HL-60/S4 treated with phorbol 12-myristate 13-acetate at 8.2 ng/mL for 4 days and 3 days (cell line): Measurements from ENCODE around the gene ACOXL.

ENCODE experiments used
- in situ Hi-C: fragments of 300-500 bp; cut with MboI; formaldehyde crosslinking; loops from 2 replicates; pipeline ENCODE4 v1.15.0; 2022; ENCODE audit warnings: low sequenced_read_pairs

The ACOXL gene

DNA sequence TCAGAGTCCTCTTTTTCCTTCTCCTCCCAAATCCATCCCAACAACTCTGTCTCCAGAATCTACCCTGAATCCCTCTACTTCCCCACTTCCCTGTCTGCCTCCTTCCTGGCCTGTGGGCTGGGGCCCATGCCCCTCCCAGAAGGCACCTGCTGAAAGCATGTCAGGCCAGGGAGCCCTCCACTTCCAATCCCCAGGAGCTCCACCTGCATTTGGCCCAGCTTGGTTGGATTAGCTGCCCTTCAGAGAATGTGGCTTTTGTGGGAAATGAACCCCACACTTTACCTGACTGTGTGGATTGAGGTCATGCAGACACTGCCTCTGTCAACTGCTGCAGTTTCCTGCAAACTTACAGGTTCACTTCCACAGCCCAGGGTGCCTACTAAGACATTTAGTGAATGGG, 58.5 kb downstream of the ACOXL start:
- in situ Hi-C loops: no loop called here

DNA sequence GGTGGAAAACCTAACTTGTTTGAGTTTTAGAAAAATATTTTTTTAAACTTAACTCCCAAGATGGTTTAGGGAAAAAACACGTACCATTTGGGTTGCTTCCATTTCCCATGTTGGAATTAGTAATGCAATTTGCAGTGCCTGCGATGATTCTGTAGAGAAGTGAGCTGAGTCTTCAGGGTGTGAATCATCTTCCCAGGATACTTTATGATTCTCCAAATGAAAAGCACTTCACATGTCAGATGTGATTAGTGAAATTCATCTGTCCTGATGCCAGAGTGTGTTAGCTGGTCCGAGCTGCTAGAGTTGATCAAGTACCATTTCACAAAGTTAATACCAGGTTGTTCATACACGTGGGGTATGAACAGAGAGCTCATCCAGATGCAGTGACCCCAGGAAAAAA, 59.1 kb downstream of the ACOXL start:
- in situ Hi-C loops: no loop called here

DNA sequence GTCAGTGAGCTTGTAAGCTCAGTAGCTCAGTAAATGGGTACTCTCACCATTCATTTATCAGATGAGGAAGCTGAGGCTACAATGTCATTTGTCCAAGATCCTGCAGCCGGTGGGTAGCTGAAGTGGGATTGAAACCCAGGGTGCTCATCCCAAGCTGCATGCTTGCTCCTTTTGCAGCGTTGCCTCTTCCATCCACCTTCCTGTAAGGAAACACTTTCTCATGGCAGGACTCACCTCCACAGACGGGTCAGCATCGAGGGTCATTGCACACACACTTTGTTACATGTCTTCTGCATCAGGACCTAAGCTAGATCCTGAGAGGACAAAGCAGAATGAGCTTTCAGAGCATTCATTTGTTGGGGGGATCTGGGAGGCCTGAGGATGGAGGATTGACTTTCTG, 60.7 kb downstream of the ACOXL start:
- in situ Hi-C loops: no loop called here

GRCh38 chr2:110794390-110794789, 62.0 kb downstream of the ACOXL start:
- in situ Hi-C loops: no loop called here

GRCh38 chr2:110794951-110795350, 62.6 kb downstream of the ACOXL start:
- in situ Hi-C loops: no loop called here

- in situ Hi-C loops: no loop called here
Observed at GRCh38 chr2:110796716-110797301, 64.4 kb downstream of the ACOXL start.

GRCh38 chr2:110799376-110799775, 67.0 kb downstream of the ACOXL start:
- in situ Hi-C loops: no loop called here

GRCh38 chr2:110800611-110801402, 68.4 kb downstream of the ACOXL start:
- in situ Hi-C loops: loop anchor here (25.0 kb wide), 2 partner anchors 311 to 886 kb away; partner anchors contain the start of gene BCL2L11

- in situ Hi-C loops: loop anchor here (25.0 kb wide), 2 partner anchors 310 to 885 kb away; partner anchors contain the start of gene BCL2L11
Observed at GRCh38 chr2:110802208-110802932, 70.0 kb downstream of the ACOXL start.

DNA sequence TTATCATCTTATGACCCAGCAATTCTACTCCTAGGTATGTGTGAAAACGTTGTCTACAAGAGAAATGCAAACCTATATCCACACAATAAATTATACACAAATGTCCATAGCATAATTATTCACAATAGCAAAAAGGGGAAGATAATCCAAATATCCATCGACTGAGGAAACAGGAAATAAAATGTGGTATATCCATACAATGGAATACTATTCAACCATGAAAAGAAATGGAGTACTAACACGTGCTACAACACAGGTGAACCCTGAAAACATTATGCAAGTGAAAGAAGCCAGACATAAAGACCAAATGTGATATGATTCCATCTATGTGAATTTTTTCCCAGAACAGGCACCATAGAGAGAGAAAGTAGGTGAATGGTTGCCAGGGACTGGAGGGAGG, 72.1 kb downstream of the ACOXL start:
- in situ Hi-C loops: loop anchor here (25.0 kb wide), 2 partner anchors 308 to 883 kb away; partner anchors contain the start of gene BCL2L11

- in situ Hi-C loops: loop anchor here (25.0 kb wide), 2 partner anchors 307 to 882 kb away; partner anchors contain the start of gene BCL2L11
Observed at GRCh38 chr2:110804915-110805314, 72.5 kb downstream of the ACOXL start.

- in situ Hi-C loops: loop anchor here (25.0 kb wide), 2 partner anchors 306 to 881 kb away; partner anchors contain the start of gene BCL2L11
Observed at GRCh38 chr2:110805894-110806452, 73.6 kb downstream of the ACOXL start.

DNA sequence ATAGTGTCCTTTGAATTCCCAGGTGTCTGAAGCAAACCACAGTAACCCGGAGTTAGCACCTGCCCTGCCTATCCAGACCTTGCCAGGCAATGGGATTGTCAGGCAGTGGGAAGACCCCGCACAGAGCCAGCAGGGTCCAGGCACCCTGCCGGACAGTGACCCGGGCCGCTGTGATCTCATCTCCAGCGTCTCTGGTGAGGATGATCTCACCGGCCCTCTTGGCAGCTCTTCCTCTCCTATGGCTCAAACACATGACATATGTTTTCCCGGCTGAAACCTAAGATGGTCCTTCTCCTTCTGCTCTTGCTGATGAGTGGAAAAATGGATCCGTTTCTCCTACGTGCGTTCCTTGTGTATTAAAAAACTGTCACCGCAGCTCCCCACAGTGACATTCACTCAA, 75.1 kb downstream of the ACOXL start:
- in situ Hi-C loops: loop anchor here (25.0 kb wide), 2 partner anchors 305 to 880 kb away; partner anchors contain the start of gene BCL2L11

DNA sequence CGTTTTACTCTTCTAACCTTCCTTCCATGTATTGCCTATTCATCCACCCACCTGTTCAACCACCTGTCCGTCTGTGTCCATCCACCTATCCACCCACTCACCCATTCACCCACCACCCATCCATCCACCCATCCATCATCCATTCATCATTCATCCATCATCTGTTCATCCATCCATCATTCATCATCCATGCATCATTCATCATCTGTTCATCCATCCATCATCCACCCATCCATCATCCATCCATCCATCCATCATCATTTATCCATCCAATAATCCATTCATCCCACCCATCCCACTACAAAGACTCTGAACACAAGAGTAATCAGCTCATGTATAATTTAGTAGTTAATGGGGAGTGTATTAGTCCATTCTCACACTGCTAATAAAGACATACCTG, 78.0 kb downstream of the ACOXL start:
- in situ Hi-C loops: loop anchor here (25.0 kb wide), 2 partner anchors 302 to 877 kb away; partner anchors contain the start of gene BCL2L11

- in situ Hi-C loops: loop anchor here (25.0 kb wide), 2 partner anchors 299 to 874 kb away; partner anchors contain the start of gene BCL2L11
Observed at GRCh38 chr2:110812726-110813645, 80.6 kb downstream of the ACOXL start.

DNA sequence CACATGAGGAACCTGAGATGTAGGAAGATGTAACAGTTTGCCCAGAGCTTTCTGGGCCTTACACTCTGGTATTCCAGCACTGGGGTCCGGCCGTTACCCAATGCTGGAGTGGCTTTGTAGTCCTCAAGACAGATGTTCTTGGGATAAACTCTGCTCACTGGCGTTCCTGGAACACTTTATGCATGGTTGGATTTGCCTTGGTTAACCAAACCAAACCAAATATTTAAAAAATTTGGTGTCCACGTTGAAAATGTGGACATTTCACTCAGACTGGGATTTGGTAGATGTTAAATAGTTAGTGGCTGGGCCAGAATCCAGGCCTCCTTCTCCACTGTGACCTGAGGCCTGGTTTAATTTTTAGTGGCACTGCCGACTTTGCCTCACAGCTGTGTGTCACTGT, 81.5 kb downstream of the ACOXL start:
- in situ Hi-C loops: loop anchor here (25.0 kb wide), 2 partner anchors 298 to 873 kb away; partner anchors contain the start of gene BCL2L11

DNA sequence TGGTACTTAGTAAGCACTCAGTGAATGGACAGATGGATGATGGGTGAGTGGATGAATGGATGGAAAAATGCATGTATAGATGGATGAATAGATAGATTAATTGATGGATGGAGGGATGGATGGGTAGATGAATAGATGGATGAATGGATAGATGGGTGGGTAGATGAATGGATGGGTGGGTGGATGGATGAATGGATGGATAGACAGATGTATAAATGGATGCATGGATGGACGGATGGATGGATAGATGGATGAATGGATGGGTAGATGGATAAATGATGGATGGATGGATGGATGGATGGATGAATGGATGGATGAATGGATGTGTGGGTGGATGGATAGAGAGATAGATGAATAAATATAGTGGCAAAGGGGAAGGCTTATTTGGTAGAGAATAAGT, 83.6 kb downstream of the ACOXL start:
- in situ Hi-C loops: loop anchor here (25.0 kb wide), 2 partner anchors 296 to 871 kb away; partner anchors contain the start of gene BCL2L11

- in situ Hi-C loops: loop anchor here (25.0 kb wide), 2 partner anchors 296 to 871 kb away; partner anchors contain the start of gene BCL2L11
Observed at GRCh38 chr2:110816404-110817365, 84.3 kb downstream of the ACOXL start.
